ENCODE results near the gene FAM240B. TPM values are rescaled to one million over a fixed set of nuclear protein-coding genes. Genes with fewer than 3 reads are reported as not detected.

The FAM240B gene
- total RNA-seq, 1 donor from 2014 or later = not detected

- Histone ChIP-seq H3K4me3 (no peak overlapping the region), H3K36me3 (no peaks in the 10 kb centered on the region), H3K27ac (no peak overlapping the region), H3K9me3 (no peaks in the 10 kb centered on the region), H3K4me1 (peaks cover 7% of the 10 kb centered on the region), H3K27me3 (ENCODE audit: low read depth) (no peaks in the 10 kb centered on the region)
- intact Hi-C loops (cut with DNase I) = no loop called here
- ATAC-seq (no peak), DNase-seq (no peak)
- TF ChIP-seq, protein P1, sequence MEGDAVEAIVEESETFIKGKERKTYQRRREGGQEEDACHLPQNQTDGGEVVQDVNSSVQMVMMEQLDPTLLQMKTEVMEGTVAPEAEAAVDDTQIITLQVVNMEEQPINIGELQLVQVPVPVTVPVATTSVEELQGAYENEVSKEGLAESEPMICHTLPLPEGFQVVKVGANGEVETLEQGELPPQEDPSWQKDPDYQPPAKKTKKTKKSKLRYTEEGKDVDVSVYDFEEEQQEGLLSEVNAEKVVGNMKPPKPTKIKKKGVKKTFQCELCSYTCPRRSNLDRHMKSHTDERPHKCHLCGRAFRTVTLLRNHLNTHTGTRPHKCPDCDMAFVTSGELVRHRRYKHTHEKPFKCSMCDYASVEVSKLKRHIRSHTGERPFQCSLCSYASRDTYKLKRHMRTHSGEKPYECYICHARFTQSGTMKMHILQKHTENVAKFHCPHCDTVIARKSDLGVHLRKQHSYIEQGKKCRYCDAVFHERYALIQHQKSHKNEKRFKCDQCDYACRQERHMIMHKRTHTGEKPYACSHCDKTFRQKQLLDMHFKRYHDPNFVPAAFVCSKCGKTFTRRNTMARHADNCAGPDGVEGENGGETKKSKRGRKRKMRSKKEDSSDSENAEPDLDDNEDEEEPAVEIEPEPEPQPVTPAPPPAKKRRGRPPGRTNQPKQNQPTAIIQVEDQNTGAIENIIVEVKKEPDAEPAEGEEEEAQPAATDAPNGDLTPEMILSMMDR (IDR thresholded peaks at IDR 0.05) = no peak
Observed at GRCh38 chr9:38671748-38672147, 48.2 kb downstream of the FAM240B start.

GRCh38 chr9:38671372-38671731 is 48.6 kb downstream of the FAM240B start:
- no peak for DNase-seq
- no peaks in the 10 kb centered on the region for H3K36me3 ChIP-seq
- ATAC-seq = no peak
- no peaks in the 10 kb centered on the region for H3K9me3 ChIP-seq
- no peak overlapping the region for H3K27ac ChIP-seq
- H3K4me3 ChIP-seq = no peak overlapping the region
- peaks cover 7% of the 10 kb centered on the region for H3K4me1 ChIP-seq
- no peaks in the 10 kb centered on the region for H3K27me3 ChIP-seq (ENCODE audit: low read depth)
- TF ChIP-seq, protein P1 (IDR thresholded peaks at IDR 0.05) = no peak
- intact Hi-C loops (cut with DNase I) = no loop called here

GRCh38 chr9:38670542-38671371 is 49.2 kb downstream of the FAM240B start:
- TF ChIP-seq, protein P1 (IDR thresholded peaks at IDR 0.05) = no peak
- Histone ChIP-seq H3K27me3 (ENCODE audit: low read depth) (no peaks in the 10 kb centered on the region), H3K4me3 (no peak overlapping the region), H3K36me3 (no peaks in the 10 kb centered on the region), H3K9me3 (no peaks in the 10 kb centered on the region), H3K4me1 (peaks cover 7% of the 10 kb centered on the region), H3K27ac (no peak overlapping the region)
- ATAC-seq (no peak), DNase-seq (no peak)
- intact Hi-C loops (cut with DNase I) = no loop called here

DNA sequence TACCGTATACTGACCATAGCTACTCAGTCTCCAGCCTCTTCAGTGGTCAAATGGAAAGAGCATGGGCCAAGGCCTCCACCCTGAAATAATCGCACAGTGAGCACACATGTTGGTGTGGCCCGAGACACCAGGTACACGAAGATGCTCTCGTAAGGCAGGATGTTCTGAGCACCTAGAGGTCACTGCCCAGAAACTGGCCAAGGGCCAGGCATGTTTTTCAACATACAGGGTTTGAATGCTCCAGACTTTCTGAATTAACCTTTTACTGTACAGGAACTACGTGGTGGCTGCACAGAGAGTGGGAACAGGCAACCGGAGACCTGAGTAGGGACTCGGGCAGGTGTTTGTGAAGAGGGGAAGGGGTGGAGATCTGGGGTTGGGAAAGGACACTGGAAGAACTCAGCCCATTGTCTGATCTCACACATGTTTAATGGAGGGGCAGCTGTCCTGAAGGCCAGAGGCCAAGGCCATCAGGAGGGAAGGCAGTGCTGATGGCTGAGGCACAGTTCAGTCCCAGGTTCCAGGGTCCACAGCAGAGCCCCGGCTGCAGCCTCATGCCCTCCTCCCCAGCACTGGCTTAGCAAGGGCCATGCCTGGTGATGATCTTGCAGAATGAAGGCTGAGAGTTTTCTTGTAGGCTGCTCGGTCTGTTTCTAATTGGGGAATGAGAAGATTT is 51.0 kb downstream of the FAM240B start:
- H3K4me1 ChIP-seq = peaks cover 7% of the 10 kb centered on the region
- DNase-seq = no peak
- ATAC-seq = no peak
- no peaks in the 10 kb centered on the region for H3K36me3 ChIP-seq
- H3K27ac ChIP-seq = no peak overlapping the region
- intact Hi-C loops (cut with DNase I) = no loop called here
- TF ChIP-seq, protein P1 (IDR thresholded peaks at IDR 0.05) = no peak
- H3K9me3 ChIP-seq = no peaks in the 10 kb centered on the region
- no peaks in the 10 kb centered on the region for H3K27me3 ChIP-seq (ENCODE audit: low read depth)
- H3K4me3 ChIP-seq = no peak overlapping the region

DNA sequence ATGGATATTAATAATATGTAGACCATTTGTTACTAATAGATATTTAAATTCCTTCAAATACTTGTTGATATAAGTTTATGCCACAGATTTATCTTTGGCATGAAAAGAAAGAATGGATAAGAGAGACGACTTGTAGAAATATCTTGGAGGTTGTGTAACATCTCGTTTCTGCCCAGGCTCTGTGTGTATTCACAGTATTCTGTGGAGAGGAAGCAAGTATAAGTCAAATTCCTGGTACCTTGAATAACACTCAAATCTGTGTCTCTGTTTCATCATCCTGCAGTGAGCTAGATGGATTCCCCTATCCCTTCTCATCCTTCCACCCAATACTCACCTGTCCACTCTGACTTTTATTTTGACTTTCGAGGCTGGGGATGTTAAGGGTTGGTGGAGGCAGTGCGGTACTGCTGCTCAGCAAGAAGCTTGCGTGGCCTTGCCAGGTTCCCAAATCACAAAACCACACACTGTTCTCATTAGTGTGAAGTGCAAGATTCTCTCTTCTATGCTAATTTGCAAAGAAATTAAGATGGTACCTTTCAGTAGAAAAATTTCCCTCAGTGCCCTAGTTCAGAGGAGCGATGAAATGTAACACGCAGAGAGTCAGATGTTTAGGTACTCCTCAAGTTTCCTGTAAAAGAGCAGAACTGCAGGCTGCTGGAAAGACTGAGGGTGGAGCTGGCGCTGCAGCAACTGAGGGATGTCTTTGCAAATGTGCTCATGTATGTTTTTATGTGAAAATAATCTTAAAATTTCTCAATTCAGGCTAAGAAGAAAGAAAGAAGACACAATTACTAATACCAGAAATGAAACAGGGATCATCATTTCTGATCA is 57.0 kb downstream of the FAM240B start:
- H3K9me3 ChIP-seq = no peaks in the 10 kb centered on the region
- TF ChIP-seq, protein P1 (IDR thresholded peaks at IDR 0.05) = no peak
- no peaks in the 10 kb centered on the region for H3K27me3 ChIP-seq (ENCODE audit: low read depth)
- intact Hi-C loops (cut with DNase I) = no loop called here
- H3K36me3 ChIP-seq = no peaks in the 10 kb centered on the region
- H3K27ac ChIP-seq = no peak overlapping the region
- ATAC-seq = no peak
- H3K4me3 ChIP-seq = no peak overlapping the region
- DNase-seq = no peak
- no peaks in the 10 kb centered on the region for H3K4me1 ChIP-seq

All from lower lobe of right lung (tissue), 2 donors.